Dermis microvascular lymphatic vessel endothelial cell (primary cell): ENCODE data around the gene LHX1. TPM values are rescaled to one million over a fixed set of nuclear protein-coding genes. Genes with fewer than 3 reads are reported as not detected.

Source experiments
- DNase-seq, 2 donors: peaks; one replicate each; pipeline versions ENCODE4 v3.0.0 to v3.0.0-alpha.2; 2010; ENCODE audit warnings: low read depth in 2 of 2
- total RNA-seq: library from RNA; depleted of rRNA; stranded (reverse); fragments of >200 nt; gene quantifications from 2 replicates; pipeline ENCODE4 v1.2.1, GENCODE V29; 2014

Gene LHX1
- total RNA-seq, 1 donor from 2014 or later: not detected

- peak in 1 of 2 donors; percentile 31 for DNase-seq
These were observed 787 bp downstream of the LHX1 start for GRCh38 chr17:36937959-36938565.

DNA sequence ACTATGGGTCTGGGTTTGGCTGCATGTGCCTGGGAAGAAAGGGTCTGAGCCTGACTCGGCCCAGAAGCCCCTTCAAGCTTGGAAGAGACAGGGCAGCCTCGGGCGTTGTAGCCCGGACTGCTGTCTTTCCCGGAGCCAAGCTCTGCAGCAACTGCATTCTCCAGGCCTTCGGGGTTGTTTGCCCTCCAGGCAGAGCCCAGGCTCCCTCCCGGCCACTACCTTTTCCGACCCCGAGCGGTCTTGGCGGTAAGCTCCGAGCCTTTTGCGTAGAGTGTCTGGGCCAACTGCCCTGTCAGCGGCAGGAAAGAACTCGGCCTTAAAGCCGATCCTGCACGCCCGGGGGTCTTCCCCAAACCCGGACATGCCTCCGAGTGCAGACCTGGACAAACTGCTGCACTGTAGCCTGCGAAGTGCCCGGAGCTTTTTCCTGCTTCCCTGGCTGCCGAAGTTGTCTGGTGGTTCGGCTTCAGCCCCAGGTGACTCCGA, 1.3 kb downstream of the LHX1 start:
- DNase-seq: no peak

DNA sequence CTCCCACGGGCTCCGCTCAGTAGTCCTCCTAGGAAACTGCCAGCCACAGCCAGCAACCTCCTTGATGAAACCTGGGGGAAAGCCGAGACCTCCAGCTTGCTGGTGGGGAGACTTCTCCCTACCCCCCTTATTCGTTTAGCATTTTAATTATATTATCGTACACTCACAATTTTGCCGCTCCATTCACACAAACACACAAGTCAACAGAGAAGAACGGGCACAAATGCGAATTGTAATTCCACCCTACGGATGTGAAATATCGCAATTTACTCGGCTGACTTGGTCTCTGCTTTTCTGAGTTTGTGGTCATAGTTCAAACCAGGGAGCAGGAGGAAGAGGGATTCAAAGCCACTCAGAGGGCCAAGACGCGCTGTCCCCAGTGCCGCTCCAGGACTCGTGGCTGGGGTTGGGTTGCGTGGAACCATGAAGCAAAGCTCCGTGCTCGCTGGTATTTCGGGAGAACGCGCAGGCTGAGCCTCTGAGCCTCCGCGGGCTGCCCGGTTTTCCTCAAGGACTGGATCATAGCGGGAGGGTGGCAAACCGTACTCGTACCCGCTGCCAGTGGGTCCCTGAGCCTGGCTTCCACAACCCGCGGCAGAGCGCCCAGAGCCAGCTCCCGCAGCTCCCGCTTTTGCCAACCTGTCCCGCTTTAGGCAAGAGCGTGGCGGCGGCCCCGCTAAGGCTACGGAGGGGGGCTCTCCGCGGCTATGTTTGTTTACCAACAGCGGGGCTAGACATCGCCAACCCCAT, 2.0 kb downstream of the LHX1 start:
- DNase-seq: no peak

- no peak for DNase-seq
These were observed 2.6 kb downstream of the LHX1 start for GRCh38 chr17:36939802-36940312.

DNA sequence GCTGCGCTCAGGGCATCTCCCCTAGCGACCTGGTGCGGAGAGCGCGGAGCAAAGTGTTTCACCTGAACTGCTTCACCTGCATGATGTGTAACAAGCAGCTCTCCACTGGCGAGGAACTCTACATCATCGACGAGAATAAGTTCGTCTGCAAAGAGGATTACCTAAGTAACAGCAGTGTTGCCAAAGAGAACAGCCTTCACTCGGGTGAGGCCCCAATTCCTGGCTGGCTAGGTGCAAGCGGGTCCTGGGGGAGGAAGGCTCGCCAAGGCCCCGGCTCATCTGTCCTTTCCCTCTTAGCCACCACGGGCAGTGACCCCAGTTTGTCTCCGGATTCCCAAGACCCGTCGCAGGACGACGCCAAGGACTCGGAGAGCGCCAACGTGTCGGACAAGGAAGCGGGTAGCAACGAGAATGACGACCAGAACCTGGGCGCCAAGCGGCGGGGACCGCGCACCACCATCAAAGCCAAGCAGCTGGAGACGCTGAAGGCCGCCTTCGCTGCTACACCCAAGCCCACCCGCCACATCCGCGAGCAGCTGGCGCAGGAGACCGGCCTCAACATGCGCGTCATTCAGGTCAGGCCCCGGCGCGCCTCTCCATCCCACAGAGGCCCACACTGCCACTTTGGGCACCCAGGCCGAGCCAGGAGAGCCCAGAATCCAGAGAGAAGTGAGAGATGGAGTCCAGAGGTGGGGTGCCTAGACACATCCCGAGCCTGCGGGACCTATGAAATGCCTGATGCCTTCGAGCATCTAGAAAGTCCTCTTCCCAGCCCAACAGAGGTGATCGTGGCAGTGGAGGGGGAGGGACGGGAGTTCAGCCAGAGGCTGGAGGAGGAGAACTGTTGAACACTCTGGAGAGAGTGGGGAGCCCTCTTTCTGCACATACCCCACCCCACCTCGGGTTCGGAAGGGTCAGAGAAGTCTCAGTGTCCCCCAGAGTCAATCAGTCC, 3.3 kb downstream of the LHX1 start:
- no peak for DNase-seq

GRCh38 chr17:36941265-36942010, 4.2 kb downstream of the LHX1 start:
- no peak for DNase-seq

- no peak for DNase-seq
These were observed 4.8 kb downstream of the LHX1 start for GRCh38 chr17:36942019-36942599.

- no peak for DNase-seq
These were observed 5.4 kb downstream of the LHX1 start for GRCh38 chr17:36942631-36943125.

DNA sequence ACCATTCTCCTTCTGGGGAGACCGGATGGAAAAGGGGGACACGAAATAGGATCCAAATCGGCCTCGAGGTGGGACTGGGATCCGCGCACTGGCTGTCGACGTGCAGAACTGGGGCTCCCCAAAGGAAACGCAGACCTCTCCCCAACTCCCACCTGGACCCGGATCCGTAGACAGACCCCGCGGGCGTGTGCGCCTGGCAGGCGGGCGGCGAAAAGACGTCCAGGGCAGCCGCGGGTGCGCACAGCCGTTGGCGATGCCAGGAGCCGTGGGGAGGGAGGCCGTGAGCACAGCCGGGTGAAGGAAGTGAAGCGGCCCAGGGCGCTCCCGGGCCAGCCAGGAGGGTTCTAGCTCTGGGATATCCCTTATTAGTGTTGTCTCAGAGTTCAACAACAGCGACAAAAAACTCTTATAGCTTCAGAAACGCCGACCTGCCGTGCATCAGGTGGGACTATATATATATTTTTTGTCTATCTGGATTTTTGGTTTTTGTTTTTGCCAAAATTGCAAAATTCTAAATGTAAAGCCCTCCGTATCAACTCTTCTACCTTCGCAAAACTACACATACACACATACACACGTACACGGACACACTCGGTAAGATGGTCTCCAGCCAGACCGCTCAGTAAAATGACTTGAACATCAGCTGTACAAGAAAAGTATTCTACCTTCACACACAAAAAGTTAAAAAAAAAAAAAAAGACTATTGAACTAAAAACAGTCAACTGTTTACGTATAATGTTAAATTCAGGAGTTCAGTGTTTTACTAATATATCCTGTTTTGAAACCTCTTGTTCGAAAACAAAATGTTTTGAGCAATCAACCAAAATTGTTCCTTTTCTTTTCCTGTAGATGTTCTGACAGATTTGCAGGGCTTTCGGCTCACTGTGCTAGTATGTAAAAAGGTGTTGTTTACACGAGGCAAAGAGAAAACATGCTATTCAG, 6.2 kb downstream of the LHX1 start:
- DNase-seq: no peak

DNA sequence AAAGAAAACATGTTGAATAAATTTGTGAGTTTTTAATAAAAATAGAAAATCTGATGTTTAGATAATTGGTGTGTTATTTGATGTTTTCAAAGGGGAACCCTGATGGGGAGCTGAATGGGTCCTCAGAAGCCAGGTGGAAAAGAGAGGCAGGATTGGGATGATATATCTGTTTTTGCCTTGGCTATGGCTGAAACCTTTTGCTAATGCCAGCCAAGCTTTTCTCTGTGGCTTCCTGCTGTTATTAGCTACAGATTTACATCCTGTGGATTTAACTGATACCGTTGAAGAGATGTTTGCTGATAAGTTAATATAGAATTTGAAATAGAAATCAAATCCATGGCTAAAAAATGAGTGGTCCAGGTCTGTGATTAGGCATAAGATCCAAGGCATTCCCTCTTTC, 7.3 kb downstream of the LHX1 start:
- DNase-seq: no peak

DNA sequence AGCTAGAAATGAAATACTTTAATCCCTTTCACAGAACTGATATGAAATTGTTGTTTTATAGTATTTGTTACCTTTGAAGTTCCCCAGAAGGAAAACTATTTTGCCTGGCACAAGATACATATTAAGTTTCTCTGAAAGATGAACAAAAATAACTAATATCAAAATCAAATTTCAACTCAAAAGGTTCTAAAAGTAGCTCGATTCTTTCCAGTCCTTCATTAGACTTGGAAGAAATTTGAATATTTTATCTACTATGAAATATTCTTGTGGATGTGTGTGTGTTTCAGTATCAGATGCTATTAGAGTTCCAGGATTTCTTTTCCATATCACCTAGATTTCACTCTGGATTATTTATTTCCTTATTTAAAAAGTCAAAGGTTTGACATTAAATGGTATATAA, 7.9 kb downstream of the LHX1 start:
- DNase-seq: no peak

- DNase-seq: no peak
These were observed 8.9 kb downstream of the LHX1 start for GRCh38 chr17:36945959-36946725.

DNA sequence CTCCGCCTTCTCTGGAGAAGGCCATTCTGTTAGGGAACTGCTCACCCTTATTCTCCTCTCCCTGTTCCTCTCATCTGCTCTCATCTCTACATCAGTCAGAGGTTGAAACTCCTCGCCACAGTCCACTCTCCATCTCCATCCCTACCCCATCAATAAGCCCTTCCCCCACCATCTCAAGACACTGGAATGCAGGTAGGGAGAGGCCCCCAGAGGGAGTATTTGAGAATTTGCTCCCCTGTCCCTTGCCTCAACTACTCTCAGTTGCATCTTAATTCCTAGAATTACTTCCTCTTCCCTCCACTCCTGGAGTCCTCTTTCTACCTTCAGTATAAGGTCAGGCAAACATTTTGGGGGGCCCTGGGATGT, 9.4 kb downstream of the LHX1 start:
- no peak for DNase-seq

GRCh38 chr17:36947922-36948716, 10.8 kb downstream of the LHX1 start:
- no peak for DNase-seq

DNA sequence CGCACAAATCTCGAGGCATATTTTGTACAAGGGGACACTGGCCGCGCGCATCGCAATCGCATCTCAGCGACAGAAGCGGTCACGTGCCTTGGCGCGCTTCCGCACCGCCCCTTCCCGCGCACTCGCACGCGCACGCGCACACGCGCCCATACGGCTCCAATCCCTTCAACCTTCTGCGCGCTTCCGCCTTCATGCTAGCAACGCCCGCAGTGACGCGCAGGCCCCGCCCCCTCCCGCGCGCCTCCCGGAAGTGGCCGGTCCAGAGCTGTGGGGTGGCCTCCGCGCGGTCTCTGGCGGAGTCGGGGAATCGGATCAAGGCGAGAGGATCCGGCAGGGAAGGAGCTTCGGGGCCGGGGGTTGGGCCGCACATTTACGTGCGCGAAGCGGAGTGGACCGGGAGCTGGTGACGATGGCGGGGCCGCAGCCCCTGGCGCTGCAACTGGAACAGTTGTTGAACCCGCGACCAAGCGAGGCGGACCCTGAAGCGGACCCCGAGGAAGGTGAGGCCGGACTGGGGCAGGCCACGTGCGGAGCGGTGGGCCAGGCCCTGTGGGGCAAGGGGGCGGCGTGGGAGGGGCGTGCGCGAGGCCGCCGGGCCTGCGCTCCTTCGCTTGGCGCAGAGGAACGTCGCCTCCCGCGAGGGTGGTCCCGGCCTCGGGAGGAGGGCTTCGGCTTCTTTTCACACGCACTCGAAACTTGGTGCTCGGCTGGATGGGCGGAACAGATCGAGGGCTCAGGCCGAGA, 11.6 kb downstream of the LHX1 start, which contains the start of gene AATF:
Gene AATF (plus strand): TSS at position 238 of the 744 bp plus-strand sequence. CDS start 172 bp downstream, at position 410.
- peak; percentile 88 to 97 for DNase-seq

GRCh38 chr17:36949461-36949927, 12.2 kb downstream of the LHX1 start:
- no peak for DNase-seq

GRCh38 chr17:36950027-36950426, 12.8 kb downstream of the LHX1 start:
- no peak for DNase-seq
